GM21576 (cell line): ENCODE results near the gene CRYBG1.

Experiments used
- ATAC-seq: cut with Tn5 transposase; IDR thresholded peaks from one replicate; pipeline ENCODE4 v1.9.1; 2021; ENCODE audit warnings: mild to moderate bottlenecking, moderate library complexity; ENCODE audit not compliant: unreplicated experiment

CRYBG1 gene

DNA sequence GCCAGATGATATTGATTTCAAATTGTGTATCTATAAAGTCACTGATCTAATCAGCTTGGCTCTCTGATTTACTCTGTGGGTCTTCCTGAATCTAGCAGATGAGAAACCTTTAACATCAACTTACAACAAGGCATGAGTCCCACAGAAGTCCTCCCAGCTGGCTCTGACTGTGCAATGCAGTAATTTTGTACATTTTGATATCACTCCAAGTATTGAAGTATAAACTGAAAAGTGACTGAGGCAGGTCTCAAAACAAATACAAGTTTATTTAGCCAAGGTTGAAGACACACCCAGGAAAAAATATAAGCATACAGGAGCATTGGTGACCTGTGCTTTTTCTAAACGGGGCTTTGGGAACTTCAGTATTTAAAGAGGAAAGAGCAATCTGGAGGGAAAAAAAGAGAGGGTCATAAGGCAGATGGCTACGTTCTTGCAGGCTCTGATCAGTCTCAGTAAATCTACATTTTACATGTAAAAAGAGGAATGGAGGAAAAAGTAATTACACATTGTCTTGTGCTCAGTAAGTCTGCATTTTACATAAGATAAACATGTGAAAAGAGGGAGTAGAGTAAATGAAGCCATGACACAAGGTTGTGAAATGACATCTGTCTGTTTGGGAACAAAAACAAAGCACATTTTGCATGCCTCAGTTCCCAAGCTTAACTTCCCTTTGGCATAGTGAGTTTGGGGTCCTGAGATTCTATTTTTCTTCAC, 59.5 kb downstream of the CRYBG1 start:
- no peak for ATAC-seq

DNA sequence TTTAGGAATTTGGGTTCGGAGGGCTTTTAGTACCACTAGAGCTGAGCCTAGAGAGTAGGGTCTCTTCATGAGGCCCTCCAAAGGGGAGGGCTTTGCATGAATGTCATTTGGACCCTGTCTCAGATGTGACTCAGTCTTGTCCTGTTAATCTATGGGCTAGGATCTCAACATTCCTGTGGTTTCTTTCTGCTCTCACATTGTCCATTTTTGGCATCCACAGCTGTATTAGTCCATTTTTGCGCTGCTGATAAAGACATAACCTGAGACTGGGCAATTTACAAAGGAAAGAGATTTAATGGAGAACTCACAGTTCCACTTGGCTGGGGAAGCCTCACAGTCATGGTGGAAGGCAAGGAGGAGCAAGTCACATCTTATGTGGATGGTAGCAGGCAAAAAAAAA, 61.0 kb downstream of the CRYBG1 start:
- ATAC-seq: no peak

DNA sequence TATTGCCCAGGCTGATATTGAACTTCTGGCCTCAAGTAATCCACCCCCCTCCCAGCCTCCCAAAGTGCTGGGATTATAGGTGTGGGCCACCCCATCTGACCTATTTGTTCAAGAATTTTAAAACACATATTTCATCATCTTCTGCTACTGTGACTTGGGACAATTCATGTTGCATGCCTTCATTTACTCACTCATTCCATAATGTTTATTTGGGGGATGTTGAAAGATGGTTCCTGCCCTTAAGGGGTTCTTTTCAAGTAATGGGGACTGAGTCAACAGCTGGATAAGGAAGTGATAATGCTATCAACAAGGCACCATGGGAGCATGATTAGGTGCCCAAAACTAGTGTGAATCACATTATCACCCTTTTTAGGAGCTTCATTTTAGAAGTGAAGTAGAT, 62.0 kb downstream of the CRYBG1 start:
- ATAC-seq: no peak

DNA sequence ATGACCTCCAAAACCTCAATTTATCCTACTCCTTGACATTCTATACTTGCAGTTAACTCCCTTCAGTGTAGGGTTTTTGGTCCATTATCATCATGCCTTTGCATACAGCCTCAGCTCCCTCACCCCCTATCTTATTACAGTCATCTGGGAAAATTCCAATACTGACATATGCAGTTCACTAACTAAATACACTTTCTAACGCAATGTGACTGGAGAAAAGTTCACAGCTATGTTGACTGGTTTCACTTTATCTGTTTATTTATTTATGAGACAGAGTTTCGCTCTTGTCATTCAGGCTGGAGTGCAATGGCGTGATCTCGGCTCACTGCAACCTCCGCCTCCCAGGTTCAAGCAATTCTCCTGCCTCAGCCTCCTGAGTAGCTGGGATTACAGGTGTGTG, 64.9 kb downstream of the CRYBG1 start:
- ATAC-seq: no peak

DNA sequence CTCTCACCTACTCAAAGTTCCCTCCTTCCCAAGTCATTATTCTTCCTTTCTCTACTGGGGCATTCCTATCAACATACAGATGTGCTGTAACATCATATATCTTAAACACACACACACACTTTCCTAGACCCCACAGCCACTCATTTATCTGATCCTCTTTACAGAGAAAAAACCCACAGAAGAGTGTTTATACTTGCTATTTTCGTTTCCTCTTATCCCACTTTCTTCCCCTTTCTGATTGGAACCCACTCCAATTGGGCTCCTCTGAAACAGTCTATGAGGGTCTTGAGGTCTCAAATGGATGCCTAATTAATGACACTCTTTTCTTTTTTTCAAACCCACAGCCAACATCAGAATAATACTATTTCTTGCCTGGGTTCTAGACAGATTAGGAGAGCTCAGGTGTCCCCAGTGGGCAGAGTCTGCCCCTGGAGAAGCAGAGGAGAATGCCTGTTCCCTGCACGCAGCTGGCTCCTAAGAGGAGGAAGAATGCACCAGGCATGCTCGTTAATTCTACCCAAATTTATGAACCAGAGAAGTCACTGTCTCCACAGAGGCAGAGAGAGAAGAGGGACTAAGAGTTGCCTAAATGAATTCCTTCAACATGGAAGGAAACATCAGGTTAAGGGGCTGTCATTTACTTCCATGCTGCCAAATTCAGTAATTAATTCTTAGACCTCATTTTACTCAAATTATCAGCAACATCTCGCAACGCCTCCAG, 65.9 kb downstream of the CRYBG1 start:
- no peak for ATAC-seq

DNA sequence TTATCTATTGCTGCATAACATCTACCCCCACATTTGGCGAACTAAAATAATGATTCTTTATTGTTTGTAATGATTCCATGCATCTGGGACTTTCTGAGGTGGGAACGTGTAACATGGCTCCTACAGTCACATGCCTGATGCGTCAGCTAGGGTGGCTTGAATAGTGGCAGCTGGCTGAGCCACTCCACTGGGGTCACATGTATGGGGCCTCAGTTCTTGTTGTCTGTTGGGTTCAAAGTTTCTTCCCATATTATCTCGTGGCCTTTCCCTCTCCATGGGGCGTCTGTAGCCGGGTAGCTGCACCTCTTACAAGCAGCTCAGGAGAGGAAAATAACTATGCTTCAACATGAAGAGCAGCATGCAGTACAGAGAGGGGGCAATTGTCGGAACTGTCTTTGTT, 69.9 kb downstream of the CRYBG1 start:
- ATAC-seq: no peak

DNA sequence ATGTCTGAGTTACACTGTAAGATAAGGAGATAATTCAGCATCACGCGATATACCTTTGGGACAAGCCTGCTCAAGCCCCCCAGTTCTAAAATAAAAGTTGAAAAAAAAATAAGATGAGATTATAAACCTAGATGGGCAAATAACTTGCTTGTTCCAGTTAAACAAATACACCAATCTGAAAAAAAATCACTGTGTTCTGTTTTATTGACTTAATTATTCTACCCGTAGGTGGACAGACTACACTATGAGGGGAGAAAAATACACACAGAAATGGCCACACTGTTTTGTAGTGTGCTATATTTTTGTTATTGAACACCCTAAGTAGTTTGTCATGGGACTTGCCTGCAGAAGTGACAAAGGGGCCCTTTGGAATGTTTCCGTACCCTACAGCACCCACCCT, 70.9 kb downstream of the CRYBG1 start:
- no peak for ATAC-seq

DNA sequence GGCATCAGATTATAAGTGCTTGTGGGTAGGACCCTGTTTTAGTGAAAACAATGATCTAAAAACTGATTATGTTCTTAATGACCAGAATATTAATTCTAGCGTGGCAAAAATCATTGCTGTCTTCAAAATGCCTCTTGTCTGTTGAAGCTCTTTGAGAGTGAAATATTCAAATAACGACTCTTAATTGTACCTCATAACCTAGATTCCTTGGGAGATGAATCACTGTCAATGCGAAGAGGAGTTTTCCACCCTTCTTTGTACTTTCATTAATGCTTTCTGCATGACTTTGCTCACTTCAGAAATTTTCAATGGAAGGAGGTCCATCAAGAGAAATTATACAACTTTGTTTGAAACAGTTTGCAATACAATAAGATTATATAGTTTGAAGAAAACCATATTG, 71.5 kb downstream of the CRYBG1 start:
- no peak for ATAC-seq

DNA sequence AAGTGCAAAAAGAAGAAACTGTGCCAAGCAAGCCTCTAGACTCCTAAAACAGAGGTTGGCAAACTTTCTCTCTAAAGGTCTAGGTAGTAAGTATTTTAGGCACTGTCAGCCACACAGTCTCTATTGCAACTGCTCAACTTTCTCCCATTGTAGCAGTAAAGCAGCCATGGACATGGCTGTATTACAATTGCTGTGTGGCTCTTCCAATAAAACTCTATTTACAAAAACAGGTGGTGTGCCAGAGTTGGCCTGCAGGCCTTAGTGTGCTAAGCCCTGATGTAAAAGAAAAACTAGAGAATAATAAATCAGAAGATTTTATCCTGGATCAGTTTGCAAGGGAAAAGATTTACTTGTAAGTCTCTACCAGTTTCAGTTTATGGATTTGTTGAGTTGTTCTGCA, 74.0 kb downstream of the CRYBG1 start:
- ATAC-seq: no peak

DNA sequence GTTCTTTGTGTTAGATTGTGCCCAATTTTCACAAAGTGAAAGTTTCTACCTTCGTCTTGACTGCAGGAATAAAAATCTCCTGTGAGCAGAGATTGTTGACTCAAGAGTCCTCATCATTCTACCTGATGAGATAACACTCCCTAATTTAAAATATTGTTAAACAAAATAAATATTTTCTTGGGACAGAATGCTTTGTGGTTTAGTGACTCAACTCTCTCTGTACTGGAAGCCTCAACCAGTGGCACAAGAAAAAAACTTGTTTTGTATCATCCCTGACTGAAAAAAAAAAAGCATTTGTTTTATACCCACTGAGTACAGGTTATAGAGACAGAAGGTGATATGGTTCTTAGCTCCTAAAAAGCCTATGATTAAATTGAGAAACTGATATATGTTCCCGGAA, 78.9 kb downstream of the CRYBG1 start:
- ATAC-seq: no peak

DNA sequence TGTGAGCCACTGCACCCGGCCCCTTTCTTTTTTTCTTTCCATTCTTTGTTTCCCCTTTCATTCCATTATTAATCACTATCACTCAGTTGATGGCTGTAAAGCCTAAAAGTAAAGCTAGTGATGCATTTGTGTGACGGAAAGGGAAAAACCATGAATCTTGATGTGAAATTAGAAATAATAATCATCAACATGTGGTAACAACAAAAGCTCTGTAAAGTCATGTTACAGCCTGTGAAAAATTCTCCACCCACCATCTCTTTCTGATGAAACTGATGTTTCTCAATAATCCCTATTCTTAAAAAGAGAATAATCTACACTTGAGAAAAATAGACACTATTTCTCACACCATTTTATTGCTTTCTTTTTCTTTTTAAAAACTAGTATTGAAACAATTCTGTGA, 80.0 kb downstream of the CRYBG1 start:
- ATAC-seq: no peak

DNA sequence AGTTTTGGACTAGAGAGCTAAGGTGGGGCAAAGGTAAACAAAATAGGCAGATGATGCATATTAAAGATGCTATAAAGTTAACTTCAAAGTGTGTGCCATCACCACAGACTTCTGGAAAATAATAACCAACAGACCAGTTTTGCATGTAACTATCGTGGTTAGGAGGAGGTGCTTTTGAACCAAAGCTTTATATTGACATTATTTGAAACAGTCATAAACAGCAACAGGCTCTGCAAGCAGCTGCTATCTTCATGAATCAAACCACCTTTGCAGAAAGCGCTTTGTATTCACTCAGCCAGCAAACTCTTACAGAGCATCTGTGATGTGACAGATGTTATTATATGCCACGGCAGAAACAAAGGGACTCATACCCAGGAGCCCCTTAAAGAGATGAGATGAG, 81.9 kb downstream of the CRYBG1 start:
- ATAC-seq: no peak

DNA sequence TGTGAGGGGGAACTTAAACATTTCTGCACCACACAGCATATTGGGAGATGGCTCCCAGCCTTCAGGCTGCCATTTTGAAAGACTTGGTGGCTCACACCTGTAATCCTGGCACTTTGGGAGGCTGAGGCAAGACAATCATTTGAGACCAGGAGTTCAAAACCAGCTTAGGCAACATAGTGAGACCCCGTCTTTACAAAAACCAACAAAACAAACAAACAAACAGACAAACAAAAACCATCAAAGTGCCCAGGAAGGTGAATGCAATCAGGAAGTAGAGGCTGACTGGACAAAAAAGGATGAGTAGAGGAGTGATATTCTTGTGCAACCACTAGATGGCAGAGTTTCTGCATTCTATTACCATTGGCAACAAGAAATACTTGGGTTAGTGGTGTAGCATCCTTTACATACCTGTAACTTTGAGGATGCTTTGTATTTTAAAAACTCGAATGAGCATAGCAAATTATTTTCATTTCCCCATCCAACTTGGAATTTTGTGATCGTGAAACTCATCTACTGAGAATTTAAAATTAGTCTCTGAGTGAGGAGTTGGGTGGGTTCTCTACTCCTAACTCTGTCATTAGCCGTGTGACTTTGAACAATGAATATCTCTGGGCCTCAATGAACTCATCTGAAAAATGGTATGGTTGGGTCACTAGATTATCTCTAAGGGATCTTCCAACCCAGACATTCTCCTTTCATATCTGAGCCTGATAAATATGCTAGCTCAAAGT, 84.4 kb downstream of the CRYBG1 start:
- no peak for ATAC-seq

DNA sequence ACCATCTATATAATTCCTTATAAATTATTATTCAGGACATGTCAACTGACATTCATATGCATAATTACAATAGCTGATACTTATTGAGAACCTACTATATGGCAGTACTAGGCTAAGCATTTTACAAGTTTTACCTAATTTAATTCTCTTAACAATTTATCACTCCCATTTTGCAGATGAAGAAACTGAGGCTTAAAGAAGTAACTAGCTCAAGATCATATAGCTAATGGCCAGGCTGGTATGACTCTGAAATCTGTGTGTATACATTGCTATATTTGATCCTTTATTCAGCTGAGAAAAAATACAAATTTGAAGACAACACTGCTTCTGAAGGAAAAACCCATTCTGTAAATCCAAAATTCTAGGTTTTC, 85.0 kb downstream of the CRYBG1 start:
- ATAC-seq: no peak

DNA sequence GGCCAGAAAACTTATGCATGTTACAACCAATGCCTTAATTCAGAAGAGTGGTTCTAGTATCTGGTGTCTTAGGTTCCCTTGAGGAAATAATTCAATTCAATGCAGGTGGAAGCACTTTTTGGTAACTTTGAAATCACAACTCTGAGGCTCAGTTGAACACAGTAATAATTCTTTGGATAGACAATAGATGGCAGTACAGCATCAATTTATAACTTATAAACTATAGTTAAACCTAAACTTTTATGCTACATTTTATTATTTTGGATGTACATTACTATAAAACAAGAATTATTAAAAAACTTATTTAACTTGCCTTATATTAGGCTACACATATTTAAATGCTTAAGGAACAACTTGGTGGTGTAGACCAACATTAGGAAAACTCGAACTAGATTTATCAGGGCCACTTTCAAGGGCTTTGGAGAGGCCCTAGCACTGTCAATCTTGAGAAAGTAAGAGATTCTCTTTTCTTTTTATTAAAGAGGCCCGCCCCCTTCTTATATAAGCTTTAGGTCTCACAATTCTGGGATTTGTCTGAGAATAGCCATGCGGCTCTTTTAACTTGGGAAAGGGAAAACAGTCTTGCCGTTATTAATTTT, 85.9 kb downstream of the CRYBG1 start:
- no peak for ATAC-seq

DNA sequence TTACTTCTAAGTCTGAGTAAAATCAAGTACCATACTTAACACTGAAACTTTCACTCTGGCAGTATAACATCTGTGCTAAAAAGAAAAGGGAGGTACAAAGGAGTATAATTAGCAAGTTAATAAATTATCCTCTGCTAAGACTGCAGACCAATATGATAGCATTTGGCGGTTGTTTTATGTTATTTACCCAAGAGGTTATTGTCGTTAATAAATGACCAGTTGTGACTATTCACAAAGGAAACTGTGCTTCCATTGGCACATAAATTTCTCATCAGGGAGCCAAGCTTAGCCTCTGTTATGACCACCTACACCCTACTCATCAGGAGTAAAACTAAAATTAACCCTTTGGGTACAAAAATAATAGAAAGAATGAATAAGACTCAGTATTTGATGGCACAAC, 86.5 kb downstream of the CRYBG1 start:
- ATAC-seq: no peak

DNA sequence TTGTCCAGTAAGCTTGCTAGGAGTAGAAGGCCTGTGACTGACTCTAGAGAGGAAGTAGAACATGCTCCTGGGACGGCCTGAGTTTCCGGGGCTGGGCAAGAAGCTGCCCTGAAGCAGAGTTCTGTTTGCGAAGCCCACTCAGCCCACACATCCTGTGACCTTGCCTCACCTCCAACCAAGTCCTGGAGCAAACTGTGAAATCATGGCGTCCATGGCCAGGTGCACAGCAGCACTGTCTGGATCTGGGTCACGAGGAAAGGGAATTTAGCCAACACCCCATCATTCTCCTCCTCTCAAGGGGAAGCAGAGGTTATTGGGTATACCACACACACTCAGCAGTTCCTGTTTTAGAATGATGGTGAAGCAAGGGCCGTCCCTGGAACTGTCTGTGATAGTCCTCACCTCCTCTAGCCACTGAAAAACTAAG, 87.5 kb downstream of the CRYBG1 start:
- ATAC-seq: peak; percentile 68

DNA sequence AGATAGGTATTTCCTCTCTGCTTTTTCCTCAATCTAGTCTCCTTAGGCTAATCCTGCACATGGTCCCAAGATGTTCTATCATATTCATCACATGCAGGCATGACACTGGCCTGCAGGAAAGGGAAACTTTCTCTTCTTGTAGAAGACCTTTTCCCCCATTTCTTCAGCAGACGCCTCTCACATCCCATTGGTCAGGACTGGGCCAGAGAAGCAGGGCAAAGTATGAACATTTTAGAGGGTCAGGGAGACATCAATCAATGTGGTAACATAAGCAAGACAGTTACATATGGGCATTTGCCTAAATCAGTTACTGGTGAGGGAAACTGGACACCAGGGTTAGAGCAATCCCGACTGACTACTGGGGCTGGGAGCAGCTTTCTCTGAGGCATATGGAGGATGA, 90.1 kb downstream of the CRYBG1 start:
- ATAC-seq: no peak

DNA sequence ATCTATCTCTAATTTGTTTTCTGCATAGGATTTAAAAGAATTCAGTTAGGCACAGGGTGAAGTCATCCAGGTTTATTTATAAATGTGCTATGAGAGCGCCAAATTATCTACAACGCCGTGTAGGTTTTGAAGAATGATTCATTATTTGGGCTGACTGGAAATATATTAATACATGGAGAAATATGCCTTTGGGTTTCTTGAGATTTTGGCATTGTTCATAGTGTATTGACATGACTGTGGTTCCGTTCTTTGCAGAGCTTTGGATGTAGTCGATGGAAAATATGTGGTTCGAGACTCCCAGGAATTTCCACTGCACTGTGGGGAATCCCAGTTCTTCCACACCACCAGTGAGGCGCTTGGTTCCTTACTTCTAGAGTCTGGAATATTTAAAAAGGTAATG, 90.9 kb downstream of the CRYBG1 start:
- no peak for ATAC-seq

DNA sequence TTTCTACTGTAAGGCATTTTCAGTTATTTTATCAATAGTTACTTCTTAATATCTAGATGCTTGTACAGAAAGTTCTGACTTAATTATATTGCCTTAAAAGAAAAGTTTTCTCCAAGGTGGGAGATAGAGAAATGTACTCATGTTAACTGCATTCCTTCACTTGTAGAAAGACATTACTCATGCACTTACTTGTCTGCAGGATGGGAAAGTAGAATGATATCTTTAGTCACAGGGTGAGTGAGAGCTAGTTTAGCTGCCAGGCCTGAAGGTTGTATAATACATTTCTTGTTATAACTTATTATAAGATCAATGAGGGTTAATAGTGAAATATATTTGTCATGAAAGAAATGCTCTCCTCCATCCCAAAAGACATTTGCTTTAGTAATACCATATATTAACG, 92.1 kb downstream of the CRYBG1 start:
- no peak for ATAC-seq

DNA sequence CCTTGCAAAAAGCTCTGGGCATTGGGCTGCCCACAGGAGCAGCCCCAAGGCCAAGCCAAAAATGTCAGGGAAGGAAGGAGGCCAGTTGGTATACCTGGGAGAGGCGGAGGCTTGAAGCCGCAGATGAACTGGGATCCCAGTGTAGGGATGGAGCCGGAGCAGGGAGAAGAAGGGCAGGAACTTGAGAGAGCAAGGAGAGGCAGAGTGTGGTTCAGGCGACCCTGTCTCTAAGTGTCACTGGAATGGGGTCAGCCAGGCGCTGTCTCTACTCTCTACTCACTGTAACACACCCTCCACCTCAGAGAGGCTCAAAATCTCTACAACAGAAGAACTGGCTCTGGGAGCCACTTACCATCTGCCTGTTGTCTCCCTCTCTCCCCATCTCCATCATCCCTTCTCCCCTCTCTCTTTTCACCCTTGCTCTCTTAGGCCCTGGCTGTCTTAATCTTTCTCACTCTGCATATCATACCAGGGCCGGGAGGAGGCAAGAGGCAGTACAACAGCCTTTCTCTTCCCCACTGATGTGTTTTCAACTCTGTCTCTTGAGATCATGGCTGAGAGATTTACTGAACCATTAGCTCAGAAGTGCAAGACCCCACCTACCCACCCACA, 93.3 kb downstream of the CRYBG1 start:
- ATAC-seq: no peak
